Measurements from ENCODE around the gene KIF21B. TPM values are rescaled to one million over a fixed set of nuclear protein-coding genes. Genes with fewer than 3 reads are reported as not detected.
A peak's percentile ranks its signal among the peaks of the same experiment; 100 is the strongest.

The KIF21B gene
- total RNA-seq (2021), result 0.60 and 1.5 TPM in 2 replicates
- Bru-seq, nascent RNA, result percentile 21 among the genes with signal in this experiment
- percentile 26 among the genes with signal in this experiment for BruChase-seq, experiment 1, labeled RNA remaining after a 2-hour chase
- percentile 27 among the genes with signal in this experiment for BruChase-seq, experiment 2, labeled RNA remaining after a 6-hour chase
- long read RNA-seq, full-length matches to known transcripts, result 1 of 2 reads
- long read RNA-seq, partial matches to known transcripts, result 0 of 2 reads
- long read RNA-seq, other reads (novel, unspliced or antisense), result 1 of 2 reads

GRCh38 chr1:201023517-201023902 is at the start of gene KIF21B:
KIF21B (minus strand) TSS chr1:201023714; CDS start chr1:201023383, 331 bp downstream.
- peaks cover 10% of the 10 kb centered on the region for H3K27me3 ChIP-seq (replicated peaks; ENCODE audit: insufficient read depth, low read depth, low read length, poor library complexity)
- intact Hi-C loops (cut with micrococcal nuclease; ENCODE audit: unreplicated experiment), result no loop called here
- CTCF ChIA-PET, result no interaction called here
- H3K4me3 ChIP-seq (ENCODE audit: low read depth, low read length, poor library complexity, severe bottlenecking), result peak within 1 kb of the TSS; percentile 45
- no peaks in the 10 kb centered on the region for H3K36me3 ChIP-seq (ENCODE audit: insufficient read depth, low read length, poor library complexity, severe bottlenecking)
- no peak within 1 kb of the TSS for H3K27ac ChIP-seq (ENCODE audit: low read depth, low read length, poor library complexity, severe bottlenecking)
- DNase-seq (ENCODE audit: low spot score), result peak; percentile 91
- H3K9me3 ChIP-seq (ENCODE audit: low read depth, low read length, poor library complexity, severe bottlenecking), result no peaks in the 10 kb centered on the region
- peaks cover 7% of the 10 kb centered on the region for H3K4me1 ChIP-seq (ENCODE audit: insufficient read depth, low read length, poor library complexity, severe bottlenecking)
- POLR2A ChIA-PET (ENCODE audit: low non-redundant PET), result no interaction called here
- BruUV-seq (replicated peaks), result no TSS peak
- TF ChIP-seq EZH2 (IDR thresholded peaks at IDR 0.05; ENCODE audit: borderline replicate concordance, low read depth, low read length, poor library complexity, severe bottlenecking), result no peak
- no peak for TF ChIP-seq CTCF (conservative IDR thresholded peaks at IDR 0.05; ENCODE audit: low read depth, low read length)

GRCh38 chr1:201072922-201073321 is 49.4 kb upstream of the KIF21B start:
- no peaks in the 10 kb centered on the region for H3K9me3 ChIP-seq (ENCODE audit: low read depth, low read length, poor library complexity, severe bottlenecking)
- BruUV-seq (replicated peaks), result no TSS peak
- H3K36me3 ChIP-seq (ENCODE audit: insufficient read depth, low read length, poor library complexity, severe bottlenecking), result no peaks in the 10 kb centered on the region
- H3K4me3 ChIP-seq (ENCODE audit: low read depth, low read length, poor library complexity, severe bottlenecking), result no peak overlapping the region
- CTCF ChIA-PET, result no interaction called here
- H3K27me3 ChIP-seq (replicated peaks; ENCODE audit: insufficient read depth, low read depth, low read length, poor library complexity), result no peaks in the 10 kb centered on the region
- TF ChIP-seq EZH2 (IDR thresholded peaks at IDR 0.05; ENCODE audit: borderline replicate concordance, low read depth, low read length, poor library complexity, severe bottlenecking) (no peak), CTCF (conservative IDR thresholded peaks at IDR 0.05; ENCODE audit: low read depth, low read length) (no peak)
- intact Hi-C loops (cut with micrococcal nuclease; ENCODE audit: unreplicated experiment), result no loop called here
- H3K4me1 ChIP-seq (ENCODE audit: insufficient read depth, low read length, poor library complexity, severe bottlenecking), result no peaks in the 10 kb centered on the region
- POLR2A ChIA-PET (ENCODE audit: low non-redundant PET), result no interaction called here
- DNase-seq (ENCODE audit: low spot score), result no peak
- no peak overlapping the region for H3K27ac ChIP-seq (ENCODE audit: low read depth, low read length, poor library complexity, severe bottlenecking)

- ChIA-PET CTCF (no interaction called here), POLR2A (ENCODE audit: low non-redundant PET) (no interaction called here)
- BruUV-seq (replicated peaks), result no TSS peak
- DNase-seq (ENCODE audit: low spot score), result no peak
- TF ChIP-seq CTCF (conservative IDR thresholded peaks at IDR 0.05; ENCODE audit: low read depth, low read length) (no peak), EZH2 (IDR thresholded peaks at IDR 0.05; ENCODE audit: borderline replicate concordance, low read depth, low read length, poor library complexity, severe bottlenecking) (no peak)
- Histone ChIP-seq H3K4me1 (ENCODE audit: insufficient read depth, low read length, poor library complexity, severe bottlenecking) (no peaks in the 10 kb centered on the region), H3K36me3 (ENCODE audit: insufficient read depth, low read length, poor library complexity, severe bottlenecking) (no peaks in the 10 kb centered on the region), H3K4me3 (ENCODE audit: low read depth, low read length, poor library complexity, severe bottlenecking) (no peak overlapping the region), H3K27me3 (replicated peaks; ENCODE audit: insufficient read depth, low read depth, low read length, poor library complexity) (no peaks in the 10 kb centered on the region), H3K27ac (ENCODE audit: low read depth, low read length, poor library complexity, severe bottlenecking) (no peak overlapping the region), H3K9me3 (ENCODE audit: low read depth, low read length, poor library complexity, severe bottlenecking) (no peaks in the 10 kb centered on the region)
- intact Hi-C loops (cut with micrococcal nuclease; ENCODE audit: unreplicated experiment), result no loop called here
Measured at GRCh38 chr1:201072149-201072548, 48.6 kb upstream of the KIF21B start.

All from A673 (cell line).